ENCODE data around the gene KLF12.

The KLF12 gene

GRCh38 chr13:74148352-74148751, 14.1 kb upstream of the KLF12 start:
- Histone ChIP-seq H3K79me2 (ENCODE audit: insufficient read depth, low read length) (no peaks in the 10 kb centered on the region), H3K27ac (ENCODE audit: low read depth, low read length) (no peak overlapping the region), H3K9ac (ENCODE audit: low read length) (no peak overlapping the region), H3F3A (ENCODE audit: insufficient read depth) (no peaks in the 10 kb centered on the region), H3K4me2 (ENCODE audit: low read depth, low read length, poor library complexity, severe bottlenecking) (no peak overlapping the region), H2AFZ (ENCODE audit: low read depth, low read length, severe bottlenecking) (no peak overlapping the region), H3K9me2 (replicated peaks; ENCODE audit: insufficient read depth, low read length) (no peaks in the 10 kb centered on the region), H4K20me1 (ENCODE audit: low read depth, low read length) (no peaks in the 10 kb centered on the region), H3K27me3 (ENCODE audit: low read length) (no peaks in the 10 kb centered on the region), H3K36me3 (ENCODE audit: low read length) (no peaks in the 10 kb centered on the region), H3K4me3 (ENCODE audit: insufficient read depth, low read length, poor library complexity, severe bottlenecking) (no peak overlapping the region), H3K9me3 (ENCODE audit: insufficient read depth, low read length) (no peaks in the 10 kb centered on the region)
- no peak for TF ChIP-seq EZH2phosphoT487 (conservative IDR thresholded peaks at IDR 0.05; ENCODE audit: low read length)
- TF ChIP-seq, protein P1, sequence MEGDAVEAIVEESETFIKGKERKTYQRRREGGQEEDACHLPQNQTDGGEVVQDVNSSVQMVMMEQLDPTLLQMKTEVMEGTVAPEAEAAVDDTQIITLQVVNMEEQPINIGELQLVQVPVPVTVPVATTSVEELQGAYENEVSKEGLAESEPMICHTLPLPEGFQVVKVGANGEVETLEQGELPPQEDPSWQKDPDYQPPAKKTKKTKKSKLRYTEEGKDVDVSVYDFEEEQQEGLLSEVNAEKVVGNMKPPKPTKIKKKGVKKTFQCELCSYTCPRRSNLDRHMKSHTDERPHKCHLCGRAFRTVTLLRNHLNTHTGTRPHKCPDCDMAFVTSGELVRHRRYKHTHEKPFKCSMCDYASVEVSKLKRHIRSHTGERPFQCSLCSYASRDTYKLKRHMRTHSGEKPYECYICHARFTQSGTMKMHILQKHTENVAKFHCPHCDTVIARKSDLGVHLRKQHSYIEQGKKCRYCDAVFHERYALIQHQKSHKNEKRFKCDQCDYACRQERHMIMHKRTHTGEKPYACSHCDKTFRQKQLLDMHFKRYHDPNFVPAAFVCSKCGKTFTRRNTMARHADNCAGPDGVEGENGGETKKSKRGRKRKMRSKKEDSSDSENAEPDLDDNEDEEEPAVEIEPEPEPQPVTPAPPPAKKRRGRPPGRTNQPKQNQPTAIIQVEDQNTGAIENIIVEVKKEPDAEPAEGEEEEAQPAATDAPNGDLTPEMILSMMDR (IDR thresholded peaks at IDR 0.05; ENCODE audit: insufficient read depth, low read length, poor library complexity, severe bottlenecking) = no peak

- no peaks in the 10 kb centered on the region for H3K36me3 ChIP-seq (ENCODE audit: low read length)
- H3K79me2 ChIP-seq (ENCODE audit: insufficient read depth, low read length) = no peaks in the 10 kb centered on the region
- TF ChIP-seq EZH2phosphoT487 (conservative IDR thresholded peaks at IDR 0.05; ENCODE audit: low read length) = no peak
- TF ChIP-seq, protein P1 (IDR thresholded peaks at IDR 0.05; ENCODE audit: insufficient read depth, low read length, poor library complexity, severe bottlenecking) = no peak
- no peaks in the 10 kb centered on the region for H4K20me1 ChIP-seq (ENCODE audit: low read depth, low read length)
- H3K9ac ChIP-seq (ENCODE audit: low read length) = no peak overlapping the region
- no peaks in the 10 kb centered on the region for H3K27me3 ChIP-seq (ENCODE audit: low read length)
- no peaks in the 10 kb centered on the region for H3K9me3 ChIP-seq (ENCODE audit: insufficient read depth, low read length)
- no peak overlapping the region for H3K4me3 ChIP-seq (ENCODE audit: insufficient read depth, low read length, poor library complexity, severe bottlenecking)
- no peak overlapping the region for H2AFZ ChIP-seq (ENCODE audit: low read depth, low read length, severe bottlenecking)
- no peaks in the 10 kb centered on the region for H3F3A ChIP-seq (ENCODE audit: insufficient read depth)
- no peak overlapping the region for H3K27ac ChIP-seq (ENCODE audit: low read depth, low read length)
- H3K4me2 ChIP-seq (ENCODE audit: low read depth, low read length, poor library complexity, severe bottlenecking) = no peak overlapping the region
- H3K9me2 ChIP-seq (replicated peaks; ENCODE audit: insufficient read depth, low read length) = no peaks in the 10 kb centered on the region
These were observed 11.2 kb upstream of the KLF12 start for GRCh38 chr13:74145249-74145975.

DNA sequence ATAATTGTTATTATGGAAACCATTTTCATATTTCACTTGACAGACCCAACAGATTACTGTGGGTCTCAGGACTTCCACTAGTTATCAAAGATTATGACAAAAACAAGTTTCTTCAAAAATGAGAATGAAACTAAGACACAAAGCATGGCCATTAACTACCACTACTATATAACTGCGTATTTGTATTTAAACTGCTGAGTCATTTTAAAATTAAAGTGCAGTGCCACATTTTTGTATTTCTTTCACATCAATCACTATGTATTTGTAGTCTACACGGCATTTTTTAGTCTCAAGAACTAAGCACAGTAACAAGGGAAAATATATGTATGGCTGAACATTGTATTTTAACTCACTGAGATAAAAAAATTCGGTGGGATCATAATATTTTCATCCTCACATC, 10.1 kb upstream of the KLF12 start:
- Histone ChIP-seq H3K27me3 (ENCODE audit: low read length) (no peaks in the 10 kb centered on the region), H3K4me2 (ENCODE audit: low read depth, low read length, poor library complexity, severe bottlenecking) (no peak overlapping the region), H3K27ac (ENCODE audit: low read depth, low read length) (no peak overlapping the region), H4K20me1 (ENCODE audit: low read depth, low read length) (no peaks in the 10 kb centered on the region), H3F3A (ENCODE audit: insufficient read depth) (no peaks in the 10 kb centered on the region), H2AFZ (ENCODE audit: low read depth, low read length, severe bottlenecking) (no peak overlapping the region), H3K9me3 (ENCODE audit: insufficient read depth, low read length) (no peaks in the 10 kb centered on the region), H3K36me3 (ENCODE audit: low read length) (no peaks in the 10 kb centered on the region), H3K79me2 (ENCODE audit: insufficient read depth, low read length) (no peaks in the 10 kb centered on the region), H3K4me3 (ENCODE audit: insufficient read depth, low read length, poor library complexity, severe bottlenecking) (no peak overlapping the region), H3K9ac (ENCODE audit: low read length) (no peak overlapping the region), H3K9me2 (replicated peaks; ENCODE audit: insufficient read depth, low read length) (no peaks in the 10 kb centered on the region)
- TF ChIP-seq, protein P1 (IDR thresholded peaks at IDR 0.05; ENCODE audit: insufficient read depth, low read length, poor library complexity, severe bottlenecking) = no peak
- TF ChIP-seq EZH2phosphoT487 (conservative IDR thresholded peaks at IDR 0.05; ENCODE audit: low read length) = no peak

Data from SU-DHL-6 (cell line).